Right atrium auricular region (tissue), 2 donors: ENCODE results near the gene GAK. TPM values are rescaled to one million over a fixed set of nuclear protein-coding genes. Genes with fewer than 3 reads are reported as not detected.

Source experiments
- DNase-seq: peaks from one replicate; pipeline ENCODE4 v3.0.0-alpha.2; 2019; ENCODE audit warnings: low spot score
- H3K27ac ChIP-seq, 2 donors: fragments of 200-600 bp; sonication (generic); 1 replicate in 1 of 2; 2 replicates in 1 of 2; pipeline ENCODE4 v1.5.1; 2016 to 2019
- H3K27me3 ChIP-seq, 2 donors: fragments of 200-600 bp; sonication (generic); one replicate each; pipeline versions ENCODE4 v1.5.1 to v1.6.0; 2017 to 2019
- H3K36me3 ChIP-seq: fragments of 200-600 bp; sonication (generic); one replicate; pipeline ENCODE4 v1.5.1; 2016
- H3K4me1 ChIP-seq, 2 donors: fragments of 200-600 bp; sonication (generic); one replicate each; pipeline versions ENCODE4 v1.5.1 to v1.6.0; 2017 to 2019
- H3K4me3 ChIP-seq, 2 donors: fragments of 200-600 bp; sonication (generic); 1 replicate in 1 of 2; 2 replicates in 1 of 2; pipeline ENCODE4 v1.5.1; 2017 to 2019; ENCODE audit warnings: mild to moderate bottlenecking in 1 of 2, moderate library complexity in 1 of 2
- H3K9me3 ChIP-seq, 2 donors: fragments of 200-600 bp; sonication (generic); one replicate each; pipeline ENCODE4 v1.5.1; 2019
- total RNA-seq, 2 donors: library from RNA; depleted of rRNA; stranded (reverse); fragments of >200 nt; gene quantifications; one replicate each; pipeline ENCODE4 v1.1.0, GENCODE V29; 2016
- TF ChIP-seq, protein P1 (sequence below), 2 donors: fragments of 200-600 bp; sonication (generic); IDR thresholded peaks; one replicate each; pipeline ENCODE4 v1.5.1; 2019; ENCODE audit warnings: antibody characterized with exemption in 2 of 2

The GAK gene
- total RNA-seq, 2 donors from 2014 or later: 27.8 to 52.2 TPM

DNA sequence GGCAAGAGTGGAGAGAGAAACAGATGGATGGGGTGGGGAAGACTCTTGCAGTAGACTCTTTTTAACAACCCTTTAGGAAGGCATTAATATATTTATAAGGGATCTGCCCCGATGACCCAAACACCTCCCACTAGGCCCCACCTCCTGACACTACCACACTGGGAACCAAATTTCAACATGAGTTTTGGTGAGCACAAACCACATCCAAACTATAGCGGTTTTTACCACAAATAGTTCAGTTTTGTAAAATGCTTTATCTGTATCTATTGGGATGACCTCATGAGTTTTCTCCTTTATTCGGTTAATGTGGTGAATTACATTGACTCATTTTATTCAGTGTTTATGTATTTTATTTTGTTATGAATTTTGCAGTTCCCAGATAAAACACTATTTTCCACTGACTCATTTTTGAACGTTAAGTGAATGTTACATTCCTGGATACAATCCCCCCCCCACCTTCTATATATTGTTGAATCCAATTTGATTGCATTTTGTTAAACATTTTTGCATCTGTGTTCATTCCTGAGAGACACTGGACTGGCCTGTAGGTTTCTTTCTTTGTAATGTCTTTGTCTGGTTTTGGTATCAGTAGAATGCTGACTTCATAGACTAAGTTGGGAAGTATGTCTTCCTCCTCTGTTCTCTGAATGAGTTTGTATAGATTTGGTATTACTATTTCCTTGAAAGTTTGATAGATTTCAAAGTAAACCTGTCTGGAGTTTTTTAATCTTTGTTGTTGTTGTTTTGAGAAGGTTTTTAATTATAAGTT, 92.3 kb downstream of the GAK start:
- H3K4me3 ChIP-seq: no peak overlapping the region
- TF ChIP-seq, protein P1, sequence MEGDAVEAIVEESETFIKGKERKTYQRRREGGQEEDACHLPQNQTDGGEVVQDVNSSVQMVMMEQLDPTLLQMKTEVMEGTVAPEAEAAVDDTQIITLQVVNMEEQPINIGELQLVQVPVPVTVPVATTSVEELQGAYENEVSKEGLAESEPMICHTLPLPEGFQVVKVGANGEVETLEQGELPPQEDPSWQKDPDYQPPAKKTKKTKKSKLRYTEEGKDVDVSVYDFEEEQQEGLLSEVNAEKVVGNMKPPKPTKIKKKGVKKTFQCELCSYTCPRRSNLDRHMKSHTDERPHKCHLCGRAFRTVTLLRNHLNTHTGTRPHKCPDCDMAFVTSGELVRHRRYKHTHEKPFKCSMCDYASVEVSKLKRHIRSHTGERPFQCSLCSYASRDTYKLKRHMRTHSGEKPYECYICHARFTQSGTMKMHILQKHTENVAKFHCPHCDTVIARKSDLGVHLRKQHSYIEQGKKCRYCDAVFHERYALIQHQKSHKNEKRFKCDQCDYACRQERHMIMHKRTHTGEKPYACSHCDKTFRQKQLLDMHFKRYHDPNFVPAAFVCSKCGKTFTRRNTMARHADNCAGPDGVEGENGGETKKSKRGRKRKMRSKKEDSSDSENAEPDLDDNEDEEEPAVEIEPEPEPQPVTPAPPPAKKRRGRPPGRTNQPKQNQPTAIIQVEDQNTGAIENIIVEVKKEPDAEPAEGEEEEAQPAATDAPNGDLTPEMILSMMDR (IDR thresholded peaks at IDR 0.05): no peak
- H3K9me3 ChIP-seq: peaks cover 5 to 18% of the 10 kb centered on the region in 2 donors
- no peaks in the 10 kb centered on the region for H3K27me3 ChIP-seq
- peaks cover 0 to 10% of the 10 kb centered on the region in 2 donors for H3K4me1 ChIP-seq
- no peak for DNase-seq
- H3K27ac ChIP-seq: no peak overlapping the region
- no peaks in the 10 kb centered on the region for H3K36me3 ChIP-seq

DNA sequence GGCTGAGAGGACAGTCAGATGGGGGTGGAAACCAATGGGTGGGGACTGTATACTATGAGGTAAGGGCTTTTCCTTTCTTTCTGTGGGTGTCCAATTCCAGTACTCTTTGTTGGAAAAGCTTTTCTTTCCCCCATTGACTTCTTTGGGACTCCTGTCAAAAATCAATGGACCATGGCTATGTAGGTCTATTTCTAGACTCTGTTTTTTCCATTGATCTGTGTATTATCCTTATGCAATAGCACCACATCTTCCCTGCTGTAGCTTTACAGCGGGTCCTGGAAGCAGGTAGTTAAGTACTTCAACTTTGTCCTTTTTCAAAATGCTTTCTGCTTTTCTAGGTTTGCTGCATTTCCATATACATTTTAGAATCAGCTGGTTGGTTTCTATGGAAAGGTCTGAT, 94.3 kb downstream of the GAK start:
- Histone ChIP-seq H3K36me3 (no peaks in the 10 kb centered on the region), H3K4me3 (no peak overlapping the region), H3K27me3 (no peaks in the 10 kb centered on the region), H3K27ac (no peak overlapping the region), H3K4me1 (peaks cover 0 to 10% of the 10 kb centered on the region in 2 donors), H3K9me3 (peaks cover 5 to 18% of the 10 kb centered on the region in 2 donors)
- TF ChIP-seq, protein P1 (IDR thresholded peaks at IDR 0.05): no peak
- DNase-seq: no peak

DNA sequence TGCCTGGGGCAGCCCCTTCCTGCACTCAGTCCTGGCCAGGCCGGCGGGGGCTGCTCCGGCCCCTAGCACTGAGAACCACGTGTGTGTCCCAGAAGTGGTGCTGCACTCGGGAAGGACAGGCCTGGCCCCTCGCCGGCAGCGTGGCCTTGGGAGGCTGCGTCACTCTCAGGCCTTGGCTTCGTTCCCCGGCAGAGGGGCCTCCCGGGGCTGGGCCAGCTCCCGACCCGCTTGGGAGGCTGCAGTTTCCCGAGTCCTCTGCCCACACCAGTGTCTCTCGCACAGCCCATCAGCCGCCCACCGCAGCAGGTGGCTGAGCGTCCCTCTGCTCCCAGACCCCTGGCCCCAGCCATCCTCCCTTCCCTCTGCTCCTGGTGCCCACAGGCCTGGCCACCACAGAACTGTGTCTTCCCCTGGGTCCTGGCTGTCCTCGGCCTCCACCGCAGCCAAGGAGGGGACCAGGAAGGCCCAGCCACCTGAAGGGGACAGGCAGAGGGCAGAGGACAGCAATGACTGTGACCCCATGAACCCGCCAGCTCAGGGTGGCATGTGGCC, 95.3 kb downstream of the GAK start:
- Histone ChIP-seq H3K36me3 (no peaks in the 10 kb centered on the region), H3K4me1 (peaks cover 0 to 10% of the 10 kb centered on the region in 2 donors), H3K27ac (no peak overlapping the region), H3K27me3 (no peaks in the 10 kb centered on the region), H3K9me3 (peaks cover 5 to 18% of the 10 kb centered on the region in 2 donors), H3K4me3 (no peak overlapping the region)
- DNase-seq: no peak
- TF ChIP-seq, protein P1 (IDR thresholded peaks at IDR 0.05): no peak

DNA sequence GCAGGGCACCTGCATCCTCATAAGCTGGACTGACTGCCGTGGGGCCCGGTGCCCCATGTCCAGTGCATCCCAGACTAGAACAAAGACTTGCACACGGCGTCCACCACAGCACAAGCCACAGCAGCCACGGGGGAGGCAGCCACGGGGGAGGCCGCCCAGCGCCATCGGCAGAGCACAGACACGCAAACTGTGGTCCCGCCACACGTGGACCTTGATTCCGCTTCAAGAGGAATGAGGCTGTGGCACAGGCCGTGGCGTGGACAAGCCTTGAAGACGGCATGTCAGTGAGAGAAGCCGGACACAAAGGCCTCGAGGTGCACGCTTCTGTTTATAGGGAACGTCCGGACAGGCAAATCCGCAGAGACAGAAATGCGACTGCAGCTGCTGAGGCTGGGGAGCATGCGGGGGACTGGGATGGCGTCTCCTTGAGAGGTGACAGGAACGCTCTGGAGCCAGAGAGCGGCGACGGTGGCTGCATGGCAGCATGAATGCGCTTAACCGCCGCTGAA, 96.1 kb downstream of the GAK start:
- peaks cover 5 to 18% of the 10 kb centered on the region in 2 donors for H3K9me3 ChIP-seq

DNA sequence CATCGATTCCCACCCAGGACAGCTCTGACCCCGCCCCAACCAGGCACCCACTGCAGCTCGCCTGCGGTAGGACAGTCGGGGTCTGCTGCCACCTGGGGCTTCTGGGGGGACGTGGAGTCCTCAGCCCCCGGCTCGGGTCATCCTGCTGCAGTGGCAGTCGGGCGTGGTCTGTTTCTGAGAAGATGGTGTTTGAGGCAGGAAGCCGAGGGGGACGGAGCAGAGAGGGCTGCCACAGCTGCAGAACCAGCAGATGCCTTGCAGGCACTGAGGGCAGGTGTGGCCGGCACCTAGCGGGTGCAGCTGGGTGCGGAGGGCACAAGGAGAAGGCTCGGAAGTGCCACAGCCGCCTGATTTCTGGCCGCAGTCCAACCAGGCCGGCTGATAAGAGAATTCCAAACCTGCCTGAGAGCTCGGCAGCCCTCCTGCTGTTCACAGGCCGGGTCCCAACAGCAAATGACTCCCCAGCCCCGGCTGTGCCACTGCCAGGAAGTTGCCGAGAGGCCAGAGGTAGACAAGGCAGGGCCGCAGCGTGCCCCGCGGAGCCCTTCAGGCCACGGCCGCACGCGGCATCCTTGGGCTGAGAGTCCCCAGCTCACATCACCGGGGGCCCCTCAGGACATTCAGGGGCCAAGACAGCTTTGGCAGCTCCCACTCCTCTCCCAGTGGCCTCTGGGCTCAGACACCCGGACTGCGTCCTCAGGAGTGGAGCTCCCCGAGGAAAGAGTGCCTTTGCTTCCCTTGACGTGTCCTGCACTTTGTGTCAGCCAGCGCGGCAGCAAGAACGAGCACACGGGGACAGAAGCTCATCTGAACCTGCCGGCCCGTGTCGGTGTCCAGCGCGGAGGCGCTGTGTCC, 96.7 kb downstream of the GAK start:
- Histone ChIP-seq H3K9me3 (peaks cover 5 to 18% of the 10 kb centered on the region in 2 donors), H3K36me3 (no peaks in the 10 kb centered on the region), H3K27ac (no peak overlapping the region), H3K4me3 (no peak overlapping the region), H3K4me1 (peaks cover 0 to 10% of the 10 kb centered on the region in 2 donors), H3K27me3 (no peaks in the 10 kb centered on the region)
- TF ChIP-seq, protein P1 (IDR thresholded peaks at IDR 0.05): no peak
- no peak for DNase-seq

More for the DNA sequence above, 96.1 kb downstream of the GAK start:
- H3K27me3 ChIP-seq: no peaks in the 10 kb centered on the region
- no peak for DNase-seq
- H3K4me3 ChIP-seq: no peak overlapping the region
- peaks cover 0 to 10% of the 10 kb centered on the region in 2 donors for H3K4me1 ChIP-seq
- TF ChIP-seq, protein P1 (IDR thresholded peaks at IDR 0.05): no peak
- no peaks in the 10 kb centered on the region for H3K36me3 ChIP-seq
- no peak overlapping the region for H3K27ac ChIP-seq
